ENCODE results near the gene AUTS2.

- TF ChIP-seq, protein P1, sequence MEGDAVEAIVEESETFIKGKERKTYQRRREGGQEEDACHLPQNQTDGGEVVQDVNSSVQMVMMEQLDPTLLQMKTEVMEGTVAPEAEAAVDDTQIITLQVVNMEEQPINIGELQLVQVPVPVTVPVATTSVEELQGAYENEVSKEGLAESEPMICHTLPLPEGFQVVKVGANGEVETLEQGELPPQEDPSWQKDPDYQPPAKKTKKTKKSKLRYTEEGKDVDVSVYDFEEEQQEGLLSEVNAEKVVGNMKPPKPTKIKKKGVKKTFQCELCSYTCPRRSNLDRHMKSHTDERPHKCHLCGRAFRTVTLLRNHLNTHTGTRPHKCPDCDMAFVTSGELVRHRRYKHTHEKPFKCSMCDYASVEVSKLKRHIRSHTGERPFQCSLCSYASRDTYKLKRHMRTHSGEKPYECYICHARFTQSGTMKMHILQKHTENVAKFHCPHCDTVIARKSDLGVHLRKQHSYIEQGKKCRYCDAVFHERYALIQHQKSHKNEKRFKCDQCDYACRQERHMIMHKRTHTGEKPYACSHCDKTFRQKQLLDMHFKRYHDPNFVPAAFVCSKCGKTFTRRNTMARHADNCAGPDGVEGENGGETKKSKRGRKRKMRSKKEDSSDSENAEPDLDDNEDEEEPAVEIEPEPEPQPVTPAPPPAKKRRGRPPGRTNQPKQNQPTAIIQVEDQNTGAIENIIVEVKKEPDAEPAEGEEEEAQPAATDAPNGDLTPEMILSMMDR (IDR thresholded peaks at IDR 0.05): peak; percentile 66 to 92 (median 86)
- no peak for TF ChIP-seq POLR2A (IDR thresholded peaks at IDR 0.05)
Observed at GRCh38 chr7:70698219-70698832, 1100.1 kb downstream of the AUTS2 start.
